COR-L47 (cell line): ENCODE data around the gene PARK7.

ENCODE experiments used
- DNase-seq: peaks from one replicate; lab custom pipeline; 2025; lab: John Stamatoyannopoulos, UW

The PARK7 gene

GRCh38 chr1:8010080-8010664, 48.7 kb downstream of the PARK7 start:
- no peak for DNase-seq

GRCh38 chr1:8011016-8011415, 49.5 kb downstream of the PARK7 start:
- no peak for DNase-seq

DNA sequence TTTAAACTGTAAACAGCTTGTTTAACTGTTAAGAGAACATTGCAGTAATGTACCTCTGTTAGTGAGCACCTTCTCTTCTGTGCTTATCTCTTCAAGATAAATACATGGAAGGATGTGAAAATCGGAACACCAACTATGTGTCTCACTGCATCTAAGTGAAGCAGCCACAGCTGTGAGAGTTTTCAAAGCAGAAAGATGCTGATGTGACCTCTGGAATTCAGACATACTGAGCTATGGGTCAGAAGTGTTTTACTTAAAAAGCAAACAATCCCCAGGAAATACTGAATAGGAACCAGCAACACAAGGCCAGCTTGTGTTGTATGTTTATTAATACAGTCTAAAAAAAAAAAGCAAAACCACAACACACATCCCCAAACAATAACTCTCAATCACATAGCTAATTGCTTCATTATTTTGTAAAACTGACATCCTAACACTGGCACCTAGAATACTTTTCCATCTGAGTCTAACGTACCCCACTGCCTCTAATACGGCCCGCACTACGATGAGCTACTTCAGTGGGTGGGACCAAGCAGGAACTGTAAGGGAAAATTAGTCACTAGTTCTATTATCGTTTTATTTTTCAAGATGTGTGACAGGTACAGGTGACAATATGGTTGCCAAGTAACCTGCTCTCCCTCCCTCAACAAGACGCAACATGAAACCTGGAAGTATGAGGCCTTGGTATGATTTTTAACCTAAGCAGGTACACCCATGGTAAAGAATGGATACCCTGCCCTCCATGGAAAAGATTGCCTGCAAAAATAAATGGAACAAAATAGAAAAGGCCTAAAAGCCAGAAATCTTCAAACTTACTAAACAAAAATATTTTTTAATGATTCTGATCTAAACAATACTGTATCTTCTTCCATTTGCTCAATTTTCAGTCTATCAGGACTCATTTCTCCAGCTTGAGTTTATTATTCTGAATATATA, 50.7 kb downstream of the PARK7 start:
- DNase-seq, result no peak

DNA sequence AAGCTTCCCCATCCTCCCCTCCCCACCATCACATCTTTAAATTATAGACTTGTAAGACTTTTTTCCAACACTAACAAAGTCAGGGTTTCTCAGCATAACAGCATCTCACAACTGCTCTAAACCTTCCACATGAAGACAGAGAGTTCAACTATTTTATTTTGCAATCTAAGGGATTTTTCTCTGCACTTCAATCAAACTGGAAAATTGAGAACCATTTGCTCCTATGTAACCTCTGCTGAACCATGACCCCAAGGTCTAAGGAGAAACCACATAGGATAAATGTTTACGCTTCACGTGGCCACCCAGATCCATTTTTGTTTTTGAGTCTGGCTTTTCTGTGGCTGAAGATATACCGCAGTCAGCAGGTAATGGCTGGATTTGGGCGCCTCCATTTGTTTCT, 51.4 kb downstream of the PARK7 start:
- no peak for DNase-seq

DNA sequence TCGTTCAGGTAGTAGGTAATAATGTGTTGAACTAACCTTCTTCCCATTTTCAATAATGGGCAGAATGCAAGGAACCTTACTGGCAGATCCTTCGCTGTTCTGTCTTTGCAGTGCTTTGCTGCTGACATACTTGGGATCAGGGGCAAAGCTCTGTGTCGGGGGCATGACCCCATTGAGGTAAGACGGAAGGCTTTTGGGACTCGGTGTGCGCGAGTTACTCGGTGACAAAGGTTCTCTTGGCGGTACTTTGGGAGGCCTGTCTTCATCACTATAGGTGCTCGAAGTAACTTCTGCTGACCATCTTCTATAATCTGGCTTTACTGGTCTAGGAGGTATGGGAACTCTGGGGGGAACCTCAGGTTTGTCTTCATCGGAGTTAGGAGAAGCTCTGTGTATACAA, 51.9 kb downstream of the PARK7 start:
- DNase-seq, result no peak

- DNase-seq, result no peak
These were observed 52.3 kb downstream of the PARK7 start for GRCh38 chr1:8013800-8014199.

- DNase-seq, result no peak
These were observed 53.0 kb downstream of the PARK7 start for GRCh38 chr1:8014381-8014988.

DNA sequence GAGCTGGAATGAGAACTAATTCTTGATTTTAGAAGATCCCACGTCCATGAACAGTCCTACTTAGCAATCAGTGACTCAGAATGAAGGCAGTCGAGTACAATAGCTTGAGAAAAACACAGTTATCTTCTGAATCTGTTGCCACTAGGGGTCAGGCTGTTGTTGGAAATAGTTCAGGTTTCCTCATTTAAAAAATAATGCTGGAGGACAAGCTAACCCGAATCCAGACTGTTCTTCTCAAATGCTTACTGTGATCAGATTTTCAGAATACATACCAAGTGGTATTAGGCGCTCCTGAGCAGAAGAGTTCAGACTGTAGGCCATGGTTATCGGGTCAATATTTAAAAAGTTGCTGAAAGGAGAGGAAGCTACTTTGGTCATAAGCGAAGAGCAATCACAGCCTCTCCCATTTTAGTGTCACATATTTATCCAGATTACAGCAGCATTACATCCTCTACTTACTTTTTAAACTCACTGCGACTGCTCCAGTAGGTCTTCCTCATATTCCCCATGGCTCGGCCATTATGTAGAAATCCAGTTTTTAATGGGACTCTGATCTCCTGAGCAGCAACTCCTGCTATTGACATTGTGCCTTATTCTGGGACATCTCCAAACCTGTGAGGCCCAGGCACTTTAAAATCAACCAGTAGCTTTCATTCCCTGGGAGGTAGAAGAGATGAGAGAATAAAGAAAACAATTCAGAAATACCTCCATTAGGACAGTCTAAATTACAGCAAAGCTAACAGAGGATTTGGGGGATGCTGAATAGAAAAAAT, 53.7 kb downstream of the PARK7 start:
- DNase-seq, result peak; percentile 64

- DNase-seq, result no peak
These were observed 54.3 kb downstream of the PARK7 start for GRCh38 chr1:8015809-8016165.

DNA sequence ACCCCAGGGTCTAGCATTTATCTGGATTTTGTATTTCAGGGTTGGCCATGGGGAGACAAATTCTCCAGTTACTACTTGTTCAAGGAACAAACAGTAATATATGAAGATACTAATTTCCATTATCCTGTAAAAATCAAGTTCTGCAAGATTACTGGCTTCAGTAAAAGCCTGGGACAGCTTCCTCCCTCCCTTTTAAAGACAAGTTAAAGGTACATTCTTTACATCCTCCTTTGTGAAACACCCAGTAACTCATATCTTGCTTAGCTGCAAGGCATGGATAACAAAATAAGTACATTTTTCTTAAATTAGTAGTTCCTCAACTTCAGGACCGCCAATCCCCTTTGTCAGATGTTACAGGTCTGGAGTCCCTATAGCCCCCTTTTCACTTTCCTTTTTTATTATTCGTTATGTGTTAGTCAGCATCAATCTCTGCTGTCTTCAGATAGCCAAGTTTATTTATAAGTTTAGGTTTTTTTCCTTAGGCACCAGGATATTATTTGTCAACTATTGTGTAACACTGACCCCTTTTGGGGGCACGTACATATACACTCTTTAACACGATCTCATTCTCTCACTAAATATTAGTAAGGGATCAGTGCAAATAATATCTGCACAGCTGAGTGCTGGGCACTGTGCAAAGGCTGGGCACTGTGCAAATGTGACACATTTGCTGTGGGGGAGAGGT, 54.8 kb downstream of the PARK7 start:
- no peak for DNase-seq

- no peak for DNase-seq
These were observed 55.4 kb downstream of the PARK7 start for GRCh38 chr1:8016895-8017241.

GRCh38 chr1:8017495-8018197, 56.1 kb downstream of the PARK7 start:
- no peak for DNase-seq

DNA sequence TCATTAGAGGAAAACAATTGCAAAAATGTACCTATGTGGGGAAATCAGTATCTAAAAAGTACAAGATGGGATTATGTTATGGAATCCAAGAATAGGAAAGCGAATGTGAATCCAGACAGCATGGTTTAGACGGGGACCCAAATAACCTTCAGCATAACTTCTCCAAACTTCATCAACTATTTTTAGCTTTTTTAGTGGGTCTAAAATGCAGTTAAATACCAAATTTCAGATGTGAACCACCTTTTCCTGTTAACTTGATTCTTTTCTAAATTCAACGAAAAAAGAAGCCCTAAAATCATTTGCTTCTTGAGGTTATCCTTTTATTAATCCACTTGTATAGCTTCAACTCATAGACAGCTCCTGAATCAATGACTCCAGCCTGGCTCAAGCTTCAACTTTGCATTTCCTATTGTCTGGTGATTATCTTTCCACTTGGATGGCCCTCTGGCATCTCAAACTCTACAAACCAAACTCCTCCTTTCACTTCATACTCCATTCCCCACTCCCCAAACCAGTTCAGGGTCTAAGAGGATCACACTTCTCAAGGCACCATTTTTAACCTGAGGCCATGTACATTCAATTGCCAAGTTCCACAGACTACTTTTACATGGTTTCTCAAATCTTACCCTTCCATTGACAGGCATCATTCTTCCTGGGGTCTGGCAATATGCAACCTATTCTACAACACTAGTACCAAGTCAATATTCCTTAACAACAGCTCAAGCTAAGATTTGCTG, 57.1 kb downstream of the PARK7 start:
- no peak for DNase-seq

- DNase-seq, result no peak
These were observed 57.7 kb downstream of the PARK7 start for GRCh38 chr1:8019229-8019620.

GRCh38 chr1:8020032-8020431, 58.5 kb downstream of the PARK7 start:
- no peak for DNase-seq

DNA sequence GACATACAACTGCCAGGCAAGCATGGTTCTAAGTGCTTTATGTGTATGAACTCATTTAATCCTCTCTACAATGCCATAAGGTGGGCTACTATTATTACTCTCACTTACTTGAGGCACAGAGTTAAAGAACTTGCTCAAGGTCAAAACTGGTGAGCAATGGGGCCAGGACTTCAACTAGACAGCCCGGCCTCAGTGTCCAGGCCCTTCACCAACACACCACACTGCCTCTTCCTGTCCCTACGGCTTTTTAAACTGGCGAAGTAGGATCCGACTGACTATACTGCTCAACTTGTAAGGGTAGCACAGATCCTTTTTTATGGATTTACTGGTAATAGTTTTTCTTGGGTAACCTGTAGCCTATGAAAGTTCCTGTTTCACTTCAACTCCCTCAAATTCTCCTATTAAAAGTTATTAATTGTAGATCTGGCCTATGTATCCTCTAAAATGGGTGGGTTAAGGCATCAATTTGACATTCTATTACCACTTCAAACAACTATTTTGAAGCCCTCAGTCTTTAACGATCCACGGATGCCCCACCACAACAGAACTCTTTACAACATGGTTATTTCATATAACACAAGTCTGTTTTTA, 60.3 kb downstream of the PARK7 start:
- no peak for DNase-seq

- no peak for DNase-seq
These were observed 61.1 kb downstream of the PARK7 start for GRCh38 chr1:8022395-8023286.

GRCh38 chr1:8023287-8023994, 61.9 kb downstream of the PARK7 start:
- no peak for DNase-seq

- no peak for DNase-seq
These were observed 62.4 kb downstream of the PARK7 start for GRCh38 chr1:8023995-8024313.
